Gastrocnemius medialis (tissue), 4 donors: ENCODE data around the gene SCN4A.
"Not testable (repeated sequence)": the region's sequence is repeated elsewhere in the genome, so short reads cannot be mapped to it uniquely, and the experiment has no call there.

ENCODE experiments used
- CTCF ChIP-seq, 5 experiments: fragments of 450-650 bp in 3 of 5; fragments of 200-600 bp in 2 of 5; sonication (generic) in 2 of 5; IDR thresholded peaks in 4 of 5; conservative IDR thresholded peaks in 1 of 5; 1 replicate in 4 of 5; 2 replicates in 1 of 5; pipeline ENCODE4 v1.5.1; 2016 to 2019; ENCODE audit warnings: antibody characterized with exemption in 5 of 5, mild to moderate bottlenecking in 3 of 5, moderate library complexity in 3 of 5
- POLR2A ChIP-seq, 2 donors: fragments of 450-650 bp; IDR thresholded peaks; one replicate each; pipeline ENCODE4 v1.6.1; 2017; ENCODE audit warnings: antibody characterized with exemption in 2 of 2, mild to moderate bottlenecking in 2 of 2, moderate library complexity in 2 of 2

GRCh38 chr17:63901971-63902370, 70.7 kb downstream of the SCN4A start:
- TF ChIP-seq CTCF (IDR thresholded peaks at IDR 0.05 in 4 of 5, conservative IDR thresholded peaks at IDR 0.05 in 1 of 5); POLR2A (IDR thresholded peaks at IDR 0.05): not testable (repeated sequence)
